WERI-Rb-1 (cell line): Measurements from ENCODE around the gene ASTN1.

Experiments used
- DNase-seq: peaks from one replicate; pipeline ENCODE4 v3.0.0-alpha.2; 2020
- H3K27ac ChIP-seq: fragments of 250-450 bp; sonication (Bioruptor Pico); 2 replicates; pipeline ENCODE4 v1.5.1; 2020; ENCODE audit warnings: mild to moderate bottlenecking, moderate library complexity
- H3K27me3 ChIP-seq: fragments of 250-450 bp; sonication (Bioruptor Pico); 2 replicates; pipeline ENCODE4 v1.5.1; 2021; ENCODE audit warnings: mild to moderate bottlenecking, low read depth, moderate library complexity; ENCODE audit not compliant: insufficient read depth, severe bottlenecking
- H3K36me3 ChIP-seq: fragments of 250-450 bp; sonication (Bioruptor Pico); 2 replicates; pipeline ENCODE4 v1.5.1; 2020; ENCODE audit warnings: mild to moderate bottlenecking, moderate library complexity
- H3K4me3 ChIP-seq: 2 replicates; pipeline ENCODE4 v1.5.1; 2011; ENCODE audit warnings: low read depth, mild to moderate bottlenecking, control low read depth, low read length
- H3K9me3 ChIP-seq: fragments of 250-450 bp; sonication (Bioruptor Pico); 2 replicates; pipeline ENCODE4 v1.5.1; 2021; ENCODE audit warnings: mild to moderate bottlenecking, moderate library complexity; ENCODE audit not compliant: severe bottlenecking
- CTCF ChIP-seq: IDR thresholded peaks from 2 replicates; pipeline ENCODE4 v1.5.1; 2011; ENCODE audit warnings: low read depth, mild to moderate bottlenecking, control low read depth, inconsistent platforms, low read length

Gene ASTN1

GRCh38 chr1:177048314-177049069 lies 116.0 kb downstream of the ASTN1 start:
- H3K27me3 ChIP-seq: no peaks in the 10 kb centered on the region
- no peak overlapping the region for H3K27ac ChIP-seq
- no peak for DNase-seq
- no peak overlapping the region for H3K4me3 ChIP-seq
- TF ChIP-seq CTCF: no peak
- H3K36me3 ChIP-seq: no peaks in the 10 kb centered on the region
- no peaks in the 10 kb centered on the region for H3K9me3 ChIP-seq

- TF ChIP-seq CTCF: no peak
- H3K27me3 ChIP-seq: no peaks in the 10 kb centered on the region
- no peak for DNase-seq
Observed at GRCh38 chr1:177045151-177045550, 119.4 kb downstream of the ASTN1 start.

GRCh38 chr1:177044390-177044789 lies 120.1 kb downstream of the ASTN1 start:
- H3K27ac ChIP-seq: no peak overlapping the region
- H3K36me3 ChIP-seq: no peaks in the 10 kb centered on the region
- no peak overlapping the region for H3K4me3 ChIP-seq
- H3K9me3 ChIP-seq: no peaks in the 10 kb centered on the region
- DNase-seq: no peak
- H3K27me3 ChIP-seq: no peaks in the 10 kb centered on the region
- TF ChIP-seq CTCF: no peak

More at GRCh38 chr1:177045151-177045550, 119.4 kb downstream of the ASTN1 start:
- Histone ChIP-seq H3K36me3 (no peaks in the 10 kb centered on the region), H3K4me3 (no peak overlapping the region), H3K9me3 (no peaks in the 10 kb centered on the region), H3K27ac (no peak overlapping the region)

- Histone ChIP-seq H3K9me3 (no peaks in the 10 kb centered on the region), H3K27me3 (no peaks in the 10 kb centered on the region), H3K36me3 (no peaks in the 10 kb centered on the region), H3K27ac (no peak overlapping the region), H3K4me3 (no peak overlapping the region)
- no peak for TF ChIP-seq CTCF
- DNase-seq: no peak
Observed at GRCh38 chr1:177043597-177043996, 120.9 kb downstream of the ASTN1 start.

- no peak for DNase-seq
Observed at GRCh38 chr1:177035586-177035985, 128.9 kb downstream of the ASTN1 start.

More at GRCh38 chr1:177035586-177035985, 128.9 kb downstream of the ASTN1 start:
- H3K27me3 ChIP-seq: no peaks in the 10 kb centered on the region
- no peaks in the 10 kb centered on the region for H3K9me3 ChIP-seq
- no peak for TF ChIP-seq CTCF
- no peak overlapping the region for H3K4me3 ChIP-seq
- no peak overlapping the region for H3K27ac ChIP-seq
- no peaks in the 10 kb centered on the region for H3K36me3 ChIP-seq
